HCT116 (cell line): ENCODE data around the gene NUDT8. TPM values are rescaled to one million over a fixed set of nuclear protein-coding genes. Genes with fewer than 3 reads are reported as not detected.

Experiments
- ATAC-seq: fragments of 200-7000 bp; cut with Tn5 transposase; 2 replicates; pipeline ENCODE4 v1.9.1; 2020; ENCODE audit warnings: mild to moderate bottlenecking, moderate library complexity
- BruUV-seq: library from RNA; stranded (reverse); fragments of 400-500 nt; replicated peaks from 2 replicates; lab custom pipeline; 2021; lab: Mats Ljungman, UMichigan
- CTCF ChIA-PET: fragments of 300-600 bp; sonication (Branson Sonifier 250); formaldehyde crosslinking; loops from one replicate; lab custom pipeline; 2021; ENCODE audit warnings: antibody characterized with exemption; lab: Charles Lee
- POLR2A ChIA-PET: fragments of 300-600, 350-600 bp; sonication (Branson Sonifier 250); formaldehyde crosslinking; loops from one replicate; lab custom pipeline; 2021; ENCODE audit warnings: antibody characterized with exemption; lab: Charles Lee
- RAD21 ChIA-PET, 2 experiments: fragments of 300-600 bp; sonication (Branson Sonifier 250); formaldehyde crosslinking; loops; one replicate each; lab custom pipeline; 2023; ENCODE audit warnings: low total read pairs in 2 of 2; ENCODE audit not compliant: uncharacterized antibody in 2 of 2, unreplicated experiment in 2 of 2, low non-redundant PET in 1 of 2; lab: Charles Lee
- DNase-seq: peaks from one replicate; pipeline ENCODE4 v3.0.0-alpha.2; 2010; ENCODE audit warnings: low read depth, low spot score
- H2AFZ ChIP-seq: fragments of 200-600 bp; shearing (Covaris generic), sonication (generic); 2 replicates; pipeline ENCODE4 v1.6.1; 2017; ENCODE audit warnings: low read depth, mixed run types, mixed read lengths, antibody characterized with exemption, low read length; ENCODE audit not compliant: poor library complexity, severe bottlenecking
- H3K27ac ChIP-seq: 2 replicates; pipeline ENCODE4 v1.5.1; 2012; ENCODE audit warnings: low read depth, low read length
- H3K27me3 ChIP-seq: fragments of 200-600 bp; sonication (generic); 2 replicates; pipeline ENCODE4 v1.6.1; 2016; ENCODE audit warnings: mixed run types, low read length, mixed read lengths; ENCODE audit not compliant: insufficient read depth
- H3K36me3 ChIP-seq, 2 experiments: fragments of 200-500 bp in 1 of 2; fragments of 200-600 bp in 1 of 2; sonication (Bioruptor generic) in 1 of 2; sonication (generic) in 1 of 2; 2 replicates each; pipeline versions ENCODE4 v1.5.1 to v1.6.1; 2014 to 2016; ENCODE audit warnings: low read length in 2 of 2, inconsistent platforms in 1 of 2, mixed read lengths in 1 of 2, mixed run types in 1 of 2; ENCODE audit not compliant: insufficient read depth in 2 of 2, control insufficient read depth in 1 of 2
- H3K4me1 ChIP-seq, 2 experiments: fragments of 200-600 bp in 1 of 2; sonication (generic) in 1 of 2; 2 replicates each; pipeline versions ENCODE4 v1.5.1 to v1.6.1; 2012 to 2017; ENCODE audit warnings: low read length in 2 of 2, inconsistent platforms in 1 of 2, mild to moderate bottlenecking in 1 of 2, mixed read lengths in 1 of 2, mixed run types in 1 of 2, moderate library complexity in 1 of 2; ENCODE audit not compliant: insufficient read depth in 2 of 2, control insufficient read depth in 1 of 2
- H3K4me2 ChIP-seq: fragments of 200-600 bp; sonication (generic); 2 replicates; pipeline ENCODE4 v1.6.1; 2017; ENCODE audit warnings: mixed run types, low read length, mixed read lengths
- H3K4me3 ChIP-seq, 2 experiments: fragments of 200-600 bp in 1 of 2; sonication (generic) in 1 of 2; replicated peaks in 1 of 2; 2 replicates each; pipeline ENCODE4 v1.5.1; 2011 to 2016; ENCODE audit warnings: low read length in 2 of 2, control low read depth in 1 of 2, low read depth in 1 of 2, mild to moderate bottlenecking in 1 of 2, mixed read lengths in 1 of 2, mixed run types in 1 of 2
- H3K79me2 ChIP-seq: fragments of 200-600 bp; sonication (generic); 2 replicates; pipeline ENCODE4 v1.6.1; 2017; ENCODE audit warnings: mild to moderate bottlenecking, mixed run types, low read length, moderate library complexity, mixed read lengths; ENCODE audit not compliant: insufficient read depth
- H3K9ac ChIP-seq: fragments of 200-600 bp; sonication (generic); 2 replicates; pipeline ENCODE4 v1.6.1; 2016; ENCODE audit warnings: low read length, mixed read lengths
- H3K9me2 ChIP-seq: fragments of 200-600 bp; sonication (generic), shearing (Covaris generic); 2 replicates; pipeline ENCODE4 v1.6.1; 2017; ENCODE audit warnings: mixed run types, mild to moderate bottlenecking, moderate library complexity; ENCODE audit not compliant: insufficient read depth
- H3K9me3 ChIP-seq, 2 experiments: fragments of 200-500 bp in 1 of 2; fragments of 200-600 bp in 1 of 2; sonication (Bioruptor generic) in 1 of 2; sonication (generic) in 1 of 2; 2 replicates each; pipeline ENCODE4 v1.6.1; 2014 to 2017; ENCODE audit warnings: low read length in 2 of 2, mixed read lengths in 2 of 2, inconsistent platforms in 1 of 2, low read depth in 1 of 2, mild to moderate bottlenecking in 1 of 2, mixed run types in 1 of 2, moderate library complexity in 1 of 2; ENCODE audit not compliant: control insufficient read depth in 1 of 2, insufficient read depth in 1 of 2
- H4K20me1 ChIP-seq: fragments of 200-600 bp; sonication (generic), shearing (Covaris generic); 2 replicates; pipeline ENCODE4 v1.6.1; 2017; ENCODE audit warnings: mixed run types, mild to moderate bottlenecking, moderate library complexity; ENCODE audit not compliant: insufficient read depth
- ATF3 ChIP-seq: IDR thresholded peaks from 2 replicates; pipeline ENCODE4 v1.6.1; 2012
- CBX3 ChIP-seq: IDR thresholded peaks from 2 replicates; pipeline ENCODE4 v1.6.1; 2012; ENCODE audit warnings: low read depth
- EGR1 ChIP-seq: IDR thresholded peaks from 2 replicates; pipeline ENCODE4 v1.6.1; 2012; ENCODE audit warnings: low read depth
- EZH2 ChIP-seq: fragments of 200-600 bp; sonication (generic); IDR thresholded peaks from 2 replicates; pipeline ENCODE4 v1.6.1; 2017; ENCODE audit warnings: antibody characterized with exemption, mixed run types
- EZH2phosphoT487 ChIP-seq: fragments of 200-600 bp; IDR thresholded peaks from 2 replicates; pipeline ENCODE4 v1.6.1; 2018; ENCODE audit warnings: antibody characterized with exemption, borderline replicate concordance
- JUND ChIP-seq: IDR thresholded peaks from 2 replicates; pipeline ENCODE4 v1.6.1; 2012
- MAX ChIP-seq: IDR thresholded peaks from 2 replicates; pipeline ENCODE4 v1.6.1; 2012
- POLR2AphosphoS5 ChIP-seq: IDR thresholded peaks from 2 replicates; pipeline ENCODE4 v1.6.1; 2011; ENCODE audit warnings: mild to moderate bottlenecking, low read depth, low read length, moderate library complexity
- RAD21 ChIP-seq: IDR thresholded peaks from 2 replicates; pipeline ENCODE4 v1.6.1; 2012; ENCODE audit warnings: low read depth, mild to moderate bottlenecking
- REST ChIP-seq: IDR thresholded peaks from 2 replicates; pipeline ENCODE4 v1.6.1; 2012; ENCODE audit warnings: low read depth
- SIN3A ChIP-seq: IDR thresholded peaks from 2 replicates; pipeline ENCODE4 v1.6.1; 2012; ENCODE audit warnings: low read depth
- SP1 ChIP-seq: IDR thresholded peaks from 2 replicates; pipeline ENCODE4 v1.6.1; 2012; ENCODE audit warnings: low read depth
- SRF ChIP-seq: IDR thresholded peaks from 2 replicates; pipeline ENCODE4 v1.6.1; 2012; ENCODE audit warnings: low read depth
- TCF7L2 ChIP-seq: IDR thresholded peaks from 2 replicates; pipeline ENCODE4 v1.7.0; 2011; ENCODE audit warnings: borderline replicate concordance, inconsistent platforms; ENCODE audit not compliant: insufficient read depth, insufficient read length; ENCODE audit errors: extremely low read depth
- ZBTB33 ChIP-seq: IDR thresholded peaks from 2 replicates; pipeline ENCODE4 v1.6.1; 2011; ENCODE audit warnings: mild to moderate bottlenecking, low read length, moderate library complexity; ENCODE audit not compliant: insufficient replicate concordance; ENCODE audit errors: extremely low read depth
- ZNF274 ChIP-seq: fragments of 200-500 bp; sonication (Bioruptor generic); IDR thresholded peaks from 2 replicates; pipeline ENCODE4 v1.6.1; 2014; ENCODE audit warnings: mild to moderate bottlenecking, low read depth, low read length, inconsistent platforms
- intact Hi-C: fragments of 100-400 bp; cut with micrococcal nuclease; formaldehyde crosslinking; loops from 2 replicates; pipeline ENCODE4 v1.10.0; 2022
- total RNA-seq: library from RNA; stranded (reverse); gene quantifications from one replicate; pipeline ENCODE4 v1.2.1, GENCODE V29; 2021; ENCODE audit not compliant: unreplicated experiment

NUDT8 gene
- total RNA-seq, 1 experiment from 2014 or later = 18.7 TPM

- no peaks in the 10 kb centered on the region for H3K9me3 ChIP-seq
- peaks cover 5 to 11% of the 10 kb centered on the region in 2 experiments; a peak in 3 of 4 replicates for H3K4me1 ChIP-seq
- RAD21 ChIA-PET = interaction anchor here (0.6 to 0.8 kb wide), 2 partner anchors 31 to 567 kb away, joined by 3 read pairs; no protein-coding TSS in a partner anchor
- H3K9ac ChIP-seq = no peak overlapping the region
- H3K79me2 ChIP-seq = no peaks in the 10 kb centered on the region
- DNase-seq (no peak), ATAC-seq (no peak)
- no peak overlapping the region for H2AFZ ChIP-seq
- no TSS peak for BruUV-seq
- H3K9me2 ChIP-seq = no peaks in the 10 kb centered on the region
- H3K36me3 ChIP-seq = no peaks in the 10 kb centered on the region
- intact Hi-C loops = loop anchor here (10.0 kb wide), 1 partner anchor 80 kb away; no protein-coding TSS in a partner anchor
- no peaks in the 10 kb centered on the region for H3K27me3 ChIP-seq
- H4K20me1 ChIP-seq = no peaks in the 10 kb centered on the region
- POLR2A ChIA-PET = no interaction called here
- CTCF ChIA-PET = no interaction called here
- no peak overlapping the region for H3K27ac ChIP-seq
- TF ChIP-seq TCF7L2 (no peak), JUND (no peak), ZNF274 (no peak), EZH2phosphoT487 (no peak), POLR2AphosphoS5 (no peak), CBX3 (no peak), RAD21 (no peak), REST (no peak), EGR1 (no peak), SP1 (no peak), SRF (no peak), SIN3A (no peak), ZBTB33 (no peak), MAX (no peak), ATF3 (no peak), EZH2 (no peak)
- H3K4me3 ChIP-seq = no peak overlapping the region
- no peak overlapping the region for H3K4me2 ChIP-seq
Measured at GRCh38 chr11:67635231-67635521, 5.4 kb upstream of the NUDT8 start.
